Mononuclear cell (primary cell): ENCODE data around the gene TRPM2. TPM values are rescaled to one million over a fixed set of nuclear protein-coding genes. Genes with fewer than 3 reads are reported as not detected.

Experiments
- H3K27me3 ChIP-seq: 2 replicates; pipeline ENCODE4 v1.6.0; 2011; ENCODE audit warnings: low read length, control low read depth; ENCODE audit not compliant: insufficient read depth
- H3K4me1 ChIP-seq: 2 replicates; pipeline ENCODE4 v1.5.1; 2011; ENCODE audit warnings: mild to moderate bottlenecking, low read length, control low read depth; ENCODE audit not compliant: insufficient read depth
- H3K4me3 ChIP-seq: 2 replicates; pipeline ENCODE4 v1.5.1; 2011; ENCODE audit warnings: mild to moderate bottlenecking, low read length, moderate library complexity
- H3K9me3 ChIP-seq: 2 replicates; pipeline ENCODE4 v1.5.1; 2011; ENCODE audit warnings: low read depth, mild to moderate bottlenecking, control low read depth, low read length
- total RNA-seq: library from RNA; depleted of rRNA; stranded (reverse); fragments of >200 nt; gene quantifications from one replicate; pipeline ENCODE4 v1.2.3, GENCODE V29; 2012

TRPM2 gene
- total RNA-seq, 1 donor = 2.2 TPM

- Histone ChIP-seq H3K27me3 (no peaks in the 10 kb centered on the region), H3K4me3 (no peak overlapping the region), H3K4me1 (peaks cover 7% of the 10 kb centered on the region), H3K9me3 (no peaks in the 10 kb centered on the region)
These were observed 105.7 kb downstream of the TRPM2 start for GRCh38 chr21:44458971-44459711.

GRCh38 chr21:44459712-44460440, 106.5 kb downstream of the TRPM2 start:
- Histone ChIP-seq H3K27me3 (no peaks in the 10 kb centered on the region), H3K4me1 (peaks cover 7% of the 10 kb centered on the region), H3K9me3 (no peaks in the 10 kb centered on the region), H3K4me3 (no peak overlapping the region)

GRCh38 chr21:44460441-44460755, 107.0 kb downstream of the TRPM2 start:
- Histone ChIP-seq H3K4me1 (peaks cover 7% of the 10 kb centered on the region), H3K9me3 (no peaks in the 10 kb centered on the region), H3K4me3 (no peak overlapping the region), H3K27me3 (no peaks in the 10 kb centered on the region)

DNA sequence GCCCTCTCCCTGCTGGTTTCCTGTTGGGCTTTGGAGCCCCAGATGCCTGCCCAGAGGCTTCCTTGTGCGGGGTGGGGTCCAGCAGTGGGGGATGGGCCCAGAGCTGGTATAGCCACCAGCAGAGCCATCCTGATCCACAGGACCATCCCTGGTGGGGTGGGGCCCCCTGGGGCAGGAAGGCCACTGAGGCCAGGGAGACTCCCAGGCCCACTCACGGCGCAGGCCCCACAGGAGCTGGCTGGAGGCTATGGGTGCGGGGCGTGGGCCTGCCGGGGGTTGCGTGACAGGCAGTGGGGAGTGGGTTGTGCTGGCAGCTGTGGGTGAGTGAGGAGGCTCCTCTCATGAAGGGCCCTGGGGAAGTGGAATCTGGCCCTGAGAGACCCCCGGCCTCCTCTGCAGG, 107.6 kb downstream of the TRPM2 start:
- H3K4me3 ChIP-seq = no peak overlapping the region
- H3K9me3 ChIP-seq = no peaks in the 10 kb centered on the region
- no peaks in the 10 kb centered on the region for H3K27me3 ChIP-seq
- H3K4me1 ChIP-seq = peaks cover 5% of the 10 kb centered on the region

DNA sequence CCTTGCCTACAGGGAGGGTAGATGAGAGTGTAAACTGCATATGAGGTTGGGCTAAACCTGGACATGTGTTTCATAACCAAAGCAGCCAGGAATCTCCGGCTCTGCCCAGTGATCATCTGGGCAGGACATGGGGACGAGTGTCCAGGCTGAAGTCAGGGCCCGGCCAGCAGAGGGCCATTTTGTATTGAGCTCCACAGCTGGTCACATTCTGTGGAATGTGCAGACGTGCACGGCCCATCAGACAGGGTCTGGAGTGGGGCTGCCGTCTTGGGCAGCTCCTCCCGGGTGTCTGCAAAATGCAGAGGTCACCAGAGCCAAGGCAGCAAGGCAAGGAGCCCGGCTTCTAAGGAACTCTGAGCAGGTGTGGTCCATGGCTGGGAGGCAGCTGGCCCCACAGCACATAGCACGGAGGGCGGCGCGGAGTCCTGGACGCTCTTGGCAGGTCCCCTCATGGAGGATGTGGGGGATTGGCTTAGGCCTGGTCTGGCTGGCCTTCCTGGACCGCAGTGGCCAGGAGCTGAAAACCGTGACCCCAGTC, 108.1 kb downstream of the TRPM2 start:
- no peak overlapping the region for H3K4me3 ChIP-seq
- no peaks in the 10 kb centered on the region for H3K4me1 ChIP-seq
- no peaks in the 10 kb centered on the region for H3K27me3 ChIP-seq
- no peaks in the 10 kb centered on the region for H3K9me3 ChIP-seq

DNA sequence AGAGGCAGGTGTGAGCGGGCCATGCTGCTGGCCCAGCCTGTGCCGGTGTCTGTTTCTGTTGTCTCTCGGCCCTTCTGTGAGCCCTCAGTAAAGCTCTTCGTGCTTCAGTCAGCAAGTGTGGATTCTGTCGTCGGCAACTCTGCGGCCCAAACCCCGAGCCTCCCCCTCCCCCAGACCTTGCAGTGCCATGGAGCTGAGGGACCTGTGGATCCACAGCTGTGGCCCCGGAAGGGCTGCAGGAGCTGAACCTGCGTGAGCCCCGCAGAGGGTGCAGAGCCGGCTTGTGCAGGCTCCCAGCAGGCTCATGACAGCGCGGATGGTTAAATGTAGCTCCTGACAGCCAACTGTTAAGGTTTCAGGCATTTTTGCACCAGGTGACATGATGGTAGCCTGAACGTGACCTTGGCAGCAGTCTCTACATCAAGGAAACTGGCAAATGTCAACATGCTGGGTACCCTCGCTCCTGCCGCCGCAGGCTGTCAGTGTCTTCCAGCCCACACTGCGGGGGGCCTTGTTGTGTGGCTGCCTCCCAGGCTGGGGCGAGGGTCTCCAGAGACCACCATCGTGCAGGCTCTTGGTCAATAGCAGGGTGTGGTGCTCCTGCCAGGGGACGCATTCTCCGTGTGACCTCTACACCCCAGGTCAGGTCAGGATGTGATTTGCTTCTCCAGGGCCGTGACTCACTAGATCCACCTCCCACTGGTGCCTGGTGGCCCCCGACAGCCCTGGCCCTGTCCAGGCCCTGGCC, 108.8 kb downstream of the TRPM2 start:
- Histone ChIP-seq H3K4me1 (no peaks in the 10 kb centered on the region), H3K9me3 (no peaks in the 10 kb centered on the region), H3K4me3 (no peak overlapping the region), H3K27me3 (no peaks in the 10 kb centered on the region)

DNA sequence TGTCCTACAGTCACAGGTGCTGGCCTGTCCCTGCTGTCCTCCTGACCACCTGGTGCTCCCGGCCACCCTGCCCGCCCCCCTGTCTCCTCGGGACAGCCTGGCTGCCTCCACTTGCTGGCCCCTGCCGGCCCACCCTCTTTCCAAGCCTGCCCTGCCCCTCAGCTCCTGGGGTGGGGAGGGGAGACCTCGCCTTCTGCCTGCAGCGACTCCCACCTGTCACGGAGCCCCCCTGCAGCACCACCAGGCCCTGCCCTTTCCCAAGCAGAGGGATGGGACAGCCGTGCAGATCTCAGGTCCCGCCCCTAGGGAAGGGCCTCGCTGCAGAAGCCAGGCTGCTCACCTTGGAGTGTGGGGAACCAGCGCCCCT, 109.4 kb downstream of the TRPM2 start:
- no peaks in the 10 kb centered on the region for H3K27me3 ChIP-seq
- no peaks in the 10 kb centered on the region for H3K9me3 ChIP-seq
- H3K4me1 ChIP-seq = no peaks in the 10 kb centered on the region
- H3K4me3 ChIP-seq = no peak overlapping the region

GRCh38 chr21:44463724-44464123, 110.3 kb downstream of the TRPM2 start:
- Histone ChIP-seq H3K4me3 (no peak overlapping the region), H3K9me3 (no peaks in the 10 kb centered on the region), H3K4me1 (no peaks in the 10 kb centered on the region), H3K27me3 (no peaks in the 10 kb centered on the region)

DNA sequence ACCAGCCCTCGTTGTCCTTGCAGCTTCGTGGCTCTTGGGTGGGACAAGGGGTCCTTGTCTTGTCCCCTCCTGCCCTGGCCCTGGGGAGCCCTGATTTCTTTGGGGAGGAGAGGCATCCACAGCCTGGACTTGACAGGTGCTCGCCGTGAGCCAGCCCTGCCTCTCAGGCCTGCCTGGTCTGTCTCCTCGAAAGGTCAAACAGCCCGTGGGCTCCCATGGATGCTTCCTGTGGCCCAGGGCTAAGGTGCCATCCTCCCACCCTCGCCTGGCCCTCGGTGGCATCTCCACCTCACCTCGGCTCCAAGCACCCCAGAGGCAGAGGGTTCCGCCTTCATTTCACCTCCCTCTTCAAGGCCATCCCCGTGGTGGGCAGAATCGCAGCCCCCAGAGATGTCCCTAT, 110.9 kb downstream of the TRPM2 start:
- no peaks in the 10 kb centered on the region for H3K4me1 ChIP-seq
- H3K9me3 ChIP-seq = no peaks in the 10 kb centered on the region
- no peaks in the 10 kb centered on the region for H3K27me3 ChIP-seq

DNA sequence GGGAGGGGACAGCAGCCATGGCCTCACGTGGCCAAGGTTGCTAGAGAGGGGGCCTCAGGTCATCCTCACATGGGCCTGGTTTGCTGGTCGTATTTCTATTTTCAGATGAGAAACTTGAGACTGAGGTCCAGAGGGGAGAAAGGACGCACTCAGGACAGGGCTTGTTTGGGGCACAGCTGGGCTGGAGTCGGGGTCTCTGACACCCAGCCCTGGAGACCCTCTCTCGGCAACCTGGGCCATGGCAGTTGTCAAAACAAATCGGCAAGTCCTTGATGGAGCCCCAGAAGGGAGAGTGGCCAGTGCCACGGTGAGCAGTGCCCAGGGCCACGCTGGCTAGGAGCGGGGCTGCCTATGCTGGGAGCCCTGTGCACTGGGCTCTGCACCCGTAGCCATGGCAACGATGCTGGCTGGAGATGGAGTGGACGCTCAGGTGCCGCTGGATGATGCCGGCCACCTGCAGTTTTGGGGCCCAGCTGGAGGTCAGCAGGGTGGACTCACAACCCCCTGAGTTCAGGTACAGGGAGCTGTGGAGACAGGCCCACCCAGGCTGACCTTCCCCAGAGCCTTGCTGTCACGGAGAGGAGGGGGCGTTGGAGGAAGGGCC, 113.0 kb downstream of the TRPM2 start:
- Histone ChIP-seq H3K4me1 (no peaks in the 10 kb centered on the region), H3K27me3 (no peaks in the 10 kb centered on the region), H3K9me3 (no peaks in the 10 kb centered on the region), H3K4me3 (no peak overlapping the region)

More for the DNA sequence above, 110.9 kb downstream of the TRPM2 start:
- no peak overlapping the region for H3K4me3 ChIP-seq

DNA sequence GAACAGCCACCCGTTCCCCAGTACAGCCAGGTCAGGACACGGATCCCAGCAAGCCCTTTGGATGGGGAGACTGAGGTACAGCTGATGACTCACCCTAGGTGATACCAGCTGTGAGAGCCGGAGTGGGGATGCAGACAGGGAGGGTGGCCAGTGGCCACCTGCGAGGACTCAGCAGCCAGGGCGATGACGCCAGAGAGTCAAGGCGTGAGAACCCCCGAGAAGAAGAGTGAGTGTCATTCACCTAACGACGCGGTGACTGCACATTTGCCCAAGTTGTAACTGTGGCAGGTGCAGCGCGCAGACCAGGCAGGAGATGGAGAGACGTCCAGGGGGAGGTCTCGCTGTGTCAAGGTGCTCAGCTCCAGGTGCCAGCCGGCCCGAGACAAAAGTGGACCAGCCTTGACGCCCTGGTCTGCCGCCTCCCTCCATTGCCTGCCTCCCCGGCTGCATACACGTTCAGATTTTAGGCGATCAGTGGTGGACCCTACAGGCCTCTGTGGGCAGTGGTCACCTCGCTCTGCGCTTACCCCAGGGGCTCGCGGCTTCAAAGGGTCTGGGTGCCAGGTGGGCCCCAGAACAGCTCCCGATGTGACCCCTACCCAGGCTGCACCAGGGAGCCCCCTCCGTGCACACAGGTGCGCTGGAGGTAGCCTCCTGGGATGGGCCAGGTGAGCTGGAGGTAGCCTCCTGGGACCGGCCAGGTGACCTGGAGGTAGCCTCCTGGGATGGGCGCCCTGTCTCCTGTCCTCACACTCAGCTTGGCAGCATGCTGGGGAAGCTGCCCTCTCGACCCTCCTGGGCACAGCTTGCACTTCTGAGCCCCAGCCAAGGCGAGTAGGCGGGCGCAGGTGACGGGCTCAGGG, 113.8 kb downstream of the TRPM2 start:
- Histone ChIP-seq H3K4me3 (no peak overlapping the region), H3K4me1 (no peaks in the 10 kb centered on the region), H3K9me3 (no peaks in the 10 kb centered on the region), H3K27me3 (no peaks in the 10 kb centered on the region)

- H3K4me3 ChIP-seq = no peak overlapping the region
- no peaks in the 10 kb centered on the region for H3K9me3 ChIP-seq
- H3K27me3 ChIP-seq = no peaks in the 10 kb centered on the region
- no peaks in the 10 kb centered on the region for H3K4me1 ChIP-seq
These were observed 114.4 kb downstream of the TRPM2 start for GRCh38 chr21:44467859-44468195.

GRCh38 chr21:44471341-44471740, 117.9 kb downstream of the TRPM2 start:
- Histone ChIP-seq H3K4me3 (no peak overlapping the region), H3K27me3 (no peaks in the 10 kb centered on the region), H3K4me1 (no peaks in the 10 kb centered on the region), H3K9me3 (no peaks in the 10 kb centered on the region)

- no peak overlapping the region for H3K4me3 ChIP-seq
- H3K9me3 ChIP-seq = no peaks in the 10 kb centered on the region
- H3K27me3 ChIP-seq = no peaks in the 10 kb centered on the region
- H3K4me1 ChIP-seq = no peaks in the 10 kb centered on the region
These were observed 118.6 kb downstream of the TRPM2 start for GRCh38 chr21:44471996-44472395.
